K562 (cell line): ENCODE data around the gene POLR2H. TPM values are rescaled to one million over a fixed set of nuclear protein-coding genes. Genes with fewer than 3 reads are reported as not detected.

Experiments
- ETV1 ChIP-seq: fragments of 450-650 bp; conservative IDR thresholded peaks from 2 replicates; pipeline ENCODE4 v1.6.1; 2016; ENCODE audit warnings: missing genetic modification characterization, control low read depth, low read depth, missing compliant biosample characterization
- FIP1L1 ChIP-seq: fragments of 200-400 bp; formaldehyde crosslinking; IDR thresholded peaks from 2 replicates; pipeline ENCODE4 v1.6.1; 2018; ENCODE audit warnings: mild to moderate bottlenecking, low read depth, low read length; ENCODE audit not compliant: poor library complexity, severe bottlenecking
- GABPA ChIP-seq: fragments of 200-800 bp; sonication (Bioruptor generic); conservative IDR thresholded peaks from 2 replicates; pipeline ENCODE4 v1.6.1; 2016; ENCODE audit warnings: low read depth, missing genetic modification characterization, missing compliant biosample characterization
- KDM4B ChIP-seq, 2 experiments: fragments of 450-650 bp in 1 of 2; sonication (generic) in 1 of 2; IDR thresholded peaks; 2 replicates each; pipeline ENCODE4 v1.6.1; 2016 to 2017; ENCODE audit warnings: borderline replicate concordance in 2 of 2, antibody characterized with exemption in 1 of 2, low read depth in 1 of 2, mild to moderate bottlenecking in 1 of 2
- L3MBTL2 ChIP-seq: fragments of 450-650 bp; IDR thresholded peaks from 2 replicates; pipeline ENCODE4 v1.6.1; 2016; ENCODE audit warnings: mild to moderate bottlenecking, moderate library complexity
- NR3C1 ChIP-seq: sonication (generic); formaldehyde crosslinking; IDR thresholded peaks from 2 replicates; pipeline ENCODE4 v1.8.1; 2022; ENCODE audit warnings: missing genetic modification reagents
- ZNF280B ChIP-seq: fragments of 250-450 bp; sonication (Bioruptor Pico); IDR thresholded peaks from 2 replicates; pipeline ENCODE4 v1.5.1; 2021; ENCODE audit warnings: mild to moderate bottlenecking
- ZNF609 ChIP-seq: sonication (generic); formaldehyde crosslinking; IDR thresholded peaks from 2 replicates; pipeline ENCODE4 v1.8.1; 2023; ENCODE audit warnings: missing genetic modification reagents, mild to moderate bottlenecking, borderline replicate concordance
- ZNF764 ChIP-seq: fragments of 250-450 bp; sonication (Bioruptor Pico); IDR thresholded peaks from 2 replicates; pipeline ENCODE4 v1.4.0; 2020; ENCODE audit warnings: low read depth, mild to moderate bottlenecking, moderate library complexity
- polyA plus RNA-seq, 8 experiments: library from polyadenylated mRNA; depleted of rRNA in 4 of 8; stranded (reverse) in 5 of 8; unstranded in 3 of 8; fragments of >200 nt; fragmentation: Nextera tagmentation in 2 of 8; fragmentation: Illumina TruSeq in 1 of 8; extraction: Ambion mirVana in 2 of 8; extraction: Trizol in 1 of 8; gene quantifications; 2 replicates each; pipeline versions ENCODE4 v1.2.1 to v1.2.3, GENCODE V29; 2011 to 2014; ENCODE audit warnings: inconsistent platforms in 1 of 8, missing spikeins in 1 of 8
- total RNA-seq, 7 experiments: library from RNA; depleted of rRNA in 6 of 7; stranded (reverse); fragments of >200 nt in 6 of 7; fragmentation: Illumina TruSeq in 2 of 7; extraction: Trizol in 2 of 7; gene quantifications; 2 replicates each; pipeline versions ENCODE4 v1.2.1 to v1.2.3, GENCODE V29; 2011 to 2021; ENCODE audit warnings: low replicate concordance in 1 of 7
- TF ChIP-seq, protein P1 (sequence below): sonication (generic); formaldehyde crosslinking; IDR thresholded peaks from 2 replicates; pipeline ENCODE4 v1.8.1; 2023; ENCODE audit warnings: mild to moderate bottlenecking, missing genetic modification reagents
- TF ChIP-seq, protein P2 (sequence below), 2 experiments: fragments of 450-650 bp; IDR thresholded peaks; 2 replicates each; pipeline ENCODE4 v1.6.1; 2018; ENCODE audit warnings: mild to moderate bottlenecking in 2 of 2, low read depth in 1 of 2; ENCODE audit not compliant: partially characterized antibody in 2 of 2

POLR2H gene
- total and polyA plus RNA-seq, 9 of the 15 experiments (the other 6 are each of a cell fraction or from before 2014, with no cell fraction given): 128 to 512 (median 220) TPM

GRCh38 chr3:184361932-184362667, 590 bp downstream of the POLR2H start (continued):
- TF ChIP-seq FIP1L1: peak; percentile 4
- TF ChIP-seq GABPA (tag): no peak
- TF ChIP-seq ZNF280B (CRISPR knock-in tag): no peak
- TF ChIP-seq KDM4B (IDR thresholded peaks at IDR 0.05; ENCODE audit: borderline replicate concordance in 2 of 2, low read depth in 1 of 2): no peak
- no peak for TF ChIP-seq L3MBTL2
- TF ChIP-seq, protein P1, sequence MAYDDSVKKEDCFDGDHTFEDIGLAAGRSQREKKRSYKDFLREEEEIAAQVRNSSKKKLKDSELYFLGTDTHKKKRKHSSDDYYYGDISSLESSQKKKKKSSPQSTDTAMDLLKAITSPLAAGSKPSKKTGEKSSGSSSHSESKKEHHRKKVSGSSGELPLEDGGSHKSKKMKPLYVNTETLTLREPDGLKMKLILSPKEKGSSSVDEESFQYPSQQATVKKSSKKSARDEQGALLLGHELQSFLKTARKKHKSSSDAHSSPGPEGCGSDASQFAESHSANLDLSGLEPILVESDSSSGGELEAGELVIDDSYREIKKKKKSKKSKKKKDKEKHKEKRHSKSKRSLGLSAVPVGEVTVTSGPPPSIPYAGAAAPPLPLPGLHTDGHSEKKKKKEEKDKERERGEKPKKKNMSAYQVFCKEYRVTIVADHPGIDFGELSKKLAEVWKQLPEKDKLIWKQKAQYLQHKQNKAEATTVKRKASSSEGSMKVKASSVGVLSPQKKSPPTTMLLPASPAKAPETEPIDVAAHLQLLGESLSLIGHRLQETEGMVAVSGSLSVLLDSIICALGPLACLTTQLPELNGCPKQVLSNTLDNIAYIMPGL (CRISPR knock-in tag): no peak
- TF ChIP-seq NR3C1 (CRISPR knock-in tag): no peak
- no peak for TF ChIP-seq ZNF609 (CRISPR knock-in tag)
- TF ChIP-seq, protein P2, sequence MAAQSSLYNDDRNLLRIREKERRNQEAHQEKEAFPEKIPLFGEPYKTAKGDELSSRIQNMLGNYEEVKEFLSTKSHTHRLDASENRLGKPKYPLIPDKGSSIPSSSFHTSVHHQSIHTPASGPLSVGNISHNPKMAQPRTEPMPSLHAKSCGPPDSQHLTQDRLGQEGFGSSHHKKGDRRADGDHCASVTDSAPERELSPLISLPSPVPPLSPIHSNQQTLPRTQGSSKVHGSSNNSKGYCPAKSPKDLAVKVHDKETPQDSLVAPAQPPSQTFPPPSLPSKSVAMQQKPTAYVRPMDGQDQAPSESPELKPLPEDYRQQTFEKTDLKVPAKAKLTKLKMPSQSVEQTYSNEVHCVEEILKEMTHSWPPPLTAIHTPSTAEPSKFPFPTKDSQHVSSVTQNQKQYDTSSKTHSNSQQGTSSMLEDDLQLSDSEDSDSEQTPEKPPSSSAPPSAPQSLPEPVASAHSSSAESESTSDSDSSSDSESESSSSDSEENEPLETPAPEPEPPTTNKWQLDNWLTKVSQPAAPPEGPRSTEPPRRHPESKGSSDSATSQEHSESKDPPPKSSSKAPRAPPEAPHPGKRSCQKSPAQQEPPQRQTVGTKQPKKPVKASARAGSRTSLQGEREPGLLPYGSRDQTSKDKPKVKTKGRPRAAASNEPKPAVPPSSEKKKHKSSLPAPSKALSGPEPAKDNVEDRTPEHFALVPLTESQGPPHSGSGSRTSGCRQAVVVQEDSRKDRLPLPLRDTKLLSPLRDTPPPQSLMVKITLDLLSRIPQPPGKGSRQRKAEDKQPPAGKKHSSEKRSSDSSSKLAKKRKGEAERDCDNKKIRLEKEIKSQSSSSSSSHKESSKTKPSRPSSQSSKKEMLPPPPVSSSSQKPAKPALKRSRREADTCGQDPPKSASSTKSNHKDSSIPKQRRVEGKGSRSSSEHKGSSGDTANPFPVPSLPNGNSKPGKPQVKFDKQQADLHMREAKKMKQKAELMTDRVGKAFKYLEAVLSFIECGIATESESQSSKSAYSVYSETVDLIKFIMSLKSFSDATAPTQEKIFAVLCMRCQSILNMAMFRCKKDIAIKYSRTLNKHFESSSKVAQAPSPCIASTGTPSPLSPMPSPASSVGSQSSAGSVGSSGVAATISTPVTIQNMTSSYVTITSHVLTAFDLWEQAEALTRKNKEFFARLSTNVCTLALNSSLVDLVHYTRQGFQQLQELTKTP (IDR thresholded peaks at IDR 0.05; ENCODE audit: low read depth in 1 of 2, partially characterized antibody in 2 of 2): peak in 1 of 2 experiments; percentile 28
- TF ChIP-seq ZNF764 (CRISPR knock-in tag): no peak
- 0 out of 2 replicates have a peak, but pooled peaks have one; percentile 6 for TF ChIP-seq ETV1
